Panc1 (cell line): Measurements from ENCODE around the gene AUNIP. TPM values are rescaled to one million over a fixed set of nuclear protein-coding genes. Genes with fewer than 3 reads are reported as not detected.

Source experiments
- ATAC-seq: fragments of 200-7000 bp; cut with Tn5 transposase; 2 replicates; pipeline ENCODE4 v1.9.1; 2020; ENCODE audit warnings: mild to moderate bottlenecking, moderate library complexity
- BruUV-seq: library from RNA; stranded (reverse); fragments of 400-500 nt; replicated peaks from 2 replicates; lab custom pipeline; 2021; lab: Mats Ljungman, UMichigan
- CTCF ChIA-PET: fragments of 300-600 bp; sonication (Branson Sonifier 250); formaldehyde crosslinking; loops from one replicate; lab custom pipeline; 2022; ENCODE audit warnings: antibody characterized with exemption; lab: Charles Lee
- POLR2A ChIA-PET: fragments of 300-600 bp; sonication (Branson Sonifier 250); formaldehyde crosslinking; loops from one replicate; lab custom pipeline; 2022; ENCODE audit warnings: antibody characterized with exemption; lab: Charles Lee
- DNase-seq: peaks from one replicate; pipeline ENCODE4 v3.0.0-alpha.2; 2010; ENCODE audit warnings: low read depth, low spot score
- H3K27ac ChIP-seq: 2 replicates; pipeline ENCODE4 v1.5.1; 2011; ENCODE audit warnings: mild to moderate bottlenecking, low read length, inconsistent platforms
- H3K27me3 ChIP-seq: fragments of 200-500 bp; sonication (Bioruptor generic); 2 replicates; pipeline ENCODE4 v1.6.0; 2014; ENCODE audit warnings: low read length, inconsistent platforms; ENCODE audit not compliant: control insufficient read depth, insufficient read depth
- H3K36me3 ChIP-seq: fragments of 200-500 bp; sonication (Bioruptor generic); 2 replicates; pipeline ENCODE4 v1.5.1; 2014; ENCODE audit warnings: inconsistent platforms, mild to moderate bottlenecking, low read length, moderate library complexity; ENCODE audit not compliant: control insufficient read depth, insufficient read depth
- H3K4me1 ChIP-seq: 2 replicates; pipeline ENCODE4 v1.5.1; 2011; ENCODE audit warnings: inconsistent platforms, mild to moderate bottlenecking, low read length, moderate library complexity; ENCODE audit not compliant: control insufficient read depth, insufficient read depth
- H3K4me3 ChIP-seq, 2 experiments: 2 replicates each; pipeline ENCODE4 v1.5.1; 2011 to 2012; ENCODE audit warnings: low read depth in 2 of 2, low read length in 2 of 2, mild to moderate bottlenecking in 2 of 2, inconsistent platforms in 1 of 2, moderate library complexity in 1 of 2
- H3K9me3 ChIP-seq: fragments of 200-500 bp; sonication (Bioruptor generic); 2 replicates; pipeline ENCODE4 v1.5.1; 2014; ENCODE audit warnings: low read depth, mild to moderate bottlenecking, inconsistent platforms, low read length, moderate library complexity; ENCODE audit not compliant: control insufficient read depth, insufficient read depth
- CTCF ChIP-seq: fragments of 450-650 bp; IDR thresholded peaks from 2 replicates; pipeline ENCODE4 v1.5.1; 2017; ENCODE audit warnings: mild to moderate bottlenecking
- POLR2AphosphoS5 ChIP-seq: IDR thresholded peaks from 2 replicates; pipeline ENCODE4 v1.6.1; 2012; ENCODE audit warnings: mild to moderate bottlenecking, low read depth, low read length, moderate library complexity
- REST ChIP-seq, 2 experiments: IDR thresholded peaks; 2 replicates each; pipeline ENCODE4 v1.6.1; 2011 to 2012; ENCODE audit warnings: low read depth in 2 of 2, control low read depth in 1 of 2, low read length in 1 of 2, mild to moderate bottlenecking in 1 of 2, moderate library complexity in 1 of 2; ENCODE audit not compliant: insufficient read depth in 1 of 2
- SIN3A ChIP-seq: IDR thresholded peaks from 2 replicates; pipeline ENCODE4 v1.6.1; 2012; ENCODE audit warnings: low read depth, mild to moderate bottlenecking, low read length, moderate library complexity, borderline replicate concordance; ENCODE audit not compliant: insufficient read depth
- TCF7L2 ChIP-seq: IDR thresholded peaks from 2 replicates; pipeline ENCODE4 v1.6.1; 2011; ENCODE audit warnings: mild to moderate bottlenecking, low read depth, low read length, inconsistent platforms
- in situ Hi-C: cut with HindIII; loops from 2 replicates; pipeline ENCODE4 v1.10.0; 2016; ENCODE audit warnings: low sequenced_read_pairs, low pct_unique_long_range_greater_than_20kb
- intact Hi-C: fragments of 100-400 bp; cut with micrococcal nuclease; formaldehyde crosslinking; loops from one replicate; pipeline ENCODE4 v1.10.0; 2022; ENCODE audit not compliant: unreplicated experiment
- total RNA-seq: library from RNA; stranded (reverse); gene quantifications from one replicate; pipeline ENCODE4 v1.2.1, GENCODE V29; 2021; ENCODE audit not compliant: unreplicated experiment

Gene AUNIP
- total RNA-seq, 1 experiment from 2014 or later, result 12.2 TPM

- DNase-seq, result no peak
- in situ Hi-C loops, result no loop called here
- ChIA-PET POLR2A (no interaction called here), CTCF (interaction anchor here (0.6 kb wide), 2 partner anchors 17 to 21 kb away, joined by 4 to 13 read pairs; no protein-coding TSS in a partner anchor)
- Histone ChIP-seq H3K27ac (peak overlapping the region; percentile 60), H3K4me3 (no peak overlapping the region), H3K4me1 (peaks cover 37% of the 10 kb centered on the region), H3K27me3 (no peaks in the 10 kb centered on the region), H3K36me3 (no peaks in the 10 kb centered on the region; the same call in 1 of the 2 replicates), H3K9me3 (no peaks in the 10 kb centered on the region)
- TF ChIP-seq SIN3A, result no peak
- TF ChIP-seq TCF7L2, result no peak
- TF ChIP-seq POLR2AphosphoS5, result no peak
- TF ChIP-seq CTCF, result no peak
- no peak for TF ChIP-seq REST (IDR thresholded peaks at IDR 0.05; ENCODE audit: insufficient read depth in 1 of 2, low read depth in 2 of 2, low read length in 1 of 2)
- intact Hi-C loops, result no loop called here
- no peak for ATAC-seq
- no TSS peak for BruUV-seq
These were observed 11.9 kb upstream of the AUNIP start for GRCh38 chr1:25871086-25871703.

GRCh38 chr1:25870614-25871013 is 11.4 kb upstream of the AUNIP start:
- ChIA-PET POLR2A (no interaction called here), CTCF (interaction anchor here (0.6 kb wide), 2 partner anchors 16 to 22 kb away, joined by 4 to 13 read pairs; no protein-coding TSS in a partner anchor)
- intact Hi-C loops, result no loop called here
- Histone ChIP-seq H3K27me3 (no peaks in the 10 kb centered on the region), H3K4me3 (no peak overlapping the region), H3K9me3 (no peaks in the 10 kb centered on the region), H3K4me1 (peaks cover 34% of the 10 kb centered on the region), H3K27ac (0 out of 2 replicates have a peak overlapping the region, but pooled peaks have one; percentile 7), H3K36me3 (no peaks in the 10 kb centered on the region; the same call in 1 of the 2 replicates)
- ATAC-seq, result no peak
- in situ Hi-C loops, result no loop called here
- TF ChIP-seq TCF7L2 (no peak), SIN3A (no peak), REST (IDR thresholded peaks at IDR 0.05; ENCODE audit: insufficient read depth in 1 of 2, low read depth in 2 of 2, low read length in 1 of 2) (no peak), POLR2AphosphoS5 (no peak), CTCF (no peak)
- DNase-seq, result no peak
- BruUV-seq, result no TSS peak
